HEK293T (cell line): ENCODE measurements around the gene ACTRT3.

Source experiments
- CTCF ChIA-PET: fragments of 350-600 bp; formaldehyde crosslinking; extraction: SDS; loops from one replicate; lab custom pipeline; 2021; ENCODE audit warnings: antibody characterized with exemption, inconsistent platforms; lab: Yijun Ruan, JAX
- POLR2A ChIA-PET: fragments of 350-600 bp; formaldehyde crosslinking; extraction: SDS; loops from one replicate; lab custom pipeline; 2020; ENCODE audit warnings: antibody characterized with exemption, inconsistent platforms; lab: Yijun Ruan, JAX
- DNase-seq: peaks from one replicate; pipeline ENCODE4 v3.0.0; 2012; ENCODE audit warnings: mixed read lengths; ENCODE audit errors: extremely low spot score
- ARNT ChIP-seq: fragments of 450-650 bp; IDR thresholded peaks from 2 replicates; pipeline ENCODE4 v1.6.1; 2017; ENCODE audit warnings: mild to moderate bottlenecking
- BHLHE40 ChIP-seq: fragments of 450-650 bp; IDR thresholded peaks from 2 replicates; pipeline ENCODE4 v1.6.1; 2016; ENCODE audit warnings: mild to moderate bottlenecking, moderate library complexity, borderline replicate concordance
- CTBP1 ChIP-seq: fragments of 450-650 bp; IDR thresholded peaks from 2 replicates; pipeline ENCODE4 v1.6.1; 2016; ENCODE audit warnings: borderline replicate concordance
- ELF4 ChIP-seq: fragments of 450-650 bp; IDR thresholded peaks from 2 replicates; pipeline ENCODE4 v1.6.1; 2017; ENCODE audit warnings: antibody characterized with exemption
- FOXA1 ChIP-seq: fragments of 450-650 bp; IDR thresholded peaks from 2 replicates; pipeline ENCODE4 v1.6.1; 2016; ENCODE audit warnings: mild to moderate bottlenecking
- FOXK2 ChIP-seq: fragments of 450-650 bp; IDR thresholded peaks from 2 replicates; pipeline ENCODE4 v1.6.1; 2016; ENCODE audit warnings: mild to moderate bottlenecking
- FOXM1 ChIP-seq: fragments of 450-650 bp; IDR thresholded peaks from 2 replicates; pipeline ENCODE4 v1.6.1; 2017; ENCODE audit warnings: mild to moderate bottlenecking, borderline replicate concordance
- HDGF ChIP-seq: fragments of 450-650 bp; IDR thresholded peaks from 2 replicates; pipeline ENCODE4 v1.6.1; 2017; ENCODE audit warnings: antibody characterized with exemption, borderline replicate concordance
- L3MBTL2 ChIP-seq: fragments of 450-650 bp; conservative IDR thresholded peaks from 2 replicates; pipeline ENCODE4 v1.6.1; 2016; ENCODE audit warnings: mild to moderate bottlenecking
- LEF1 ChIP-seq: fragments of 450-650 bp; IDR thresholded peaks from 2 replicates; pipeline ENCODE4 v1.6.1; 2017; ENCODE audit warnings: mild to moderate bottlenecking, borderline replicate concordance
- NFRKB ChIP-seq: fragments of 450-650 bp; IDR thresholded peaks from 2 replicates; pipeline ENCODE4 v1.6.1; 2016; ENCODE audit warnings: mild to moderate bottlenecking, moderate library complexity
- SP1 ChIP-seq: fragments of 450-650 bp; IDR thresholded peaks from 2 replicates; pipeline ENCODE4 v1.6.1; 2017
- SUZ12 ChIP-seq: fragments of 450-650 bp; IDR thresholded peaks from 2 replicates; pipeline ENCODE4 v1.6.1; 2016; ENCODE audit warnings: mild to moderate bottlenecking
- TARDBP ChIP-seq: fragments of 450-650 bp; IDR thresholded peaks from 2 replicates; pipeline ENCODE4 v1.6.1; 2016
- ZNF384 ChIP-seq: fragments of 450-650 bp; IDR thresholded peaks from 2 replicates; pipeline ENCODE4 v1.6.1; 2016
- TF ChIP-seq, protein P1 (sequence below): fragments of 450-650 bp; IDR thresholded peaks from 2 replicates; pipeline ENCODE4 v1.6.1; 2016

Gene ACTRT3

DNA sequence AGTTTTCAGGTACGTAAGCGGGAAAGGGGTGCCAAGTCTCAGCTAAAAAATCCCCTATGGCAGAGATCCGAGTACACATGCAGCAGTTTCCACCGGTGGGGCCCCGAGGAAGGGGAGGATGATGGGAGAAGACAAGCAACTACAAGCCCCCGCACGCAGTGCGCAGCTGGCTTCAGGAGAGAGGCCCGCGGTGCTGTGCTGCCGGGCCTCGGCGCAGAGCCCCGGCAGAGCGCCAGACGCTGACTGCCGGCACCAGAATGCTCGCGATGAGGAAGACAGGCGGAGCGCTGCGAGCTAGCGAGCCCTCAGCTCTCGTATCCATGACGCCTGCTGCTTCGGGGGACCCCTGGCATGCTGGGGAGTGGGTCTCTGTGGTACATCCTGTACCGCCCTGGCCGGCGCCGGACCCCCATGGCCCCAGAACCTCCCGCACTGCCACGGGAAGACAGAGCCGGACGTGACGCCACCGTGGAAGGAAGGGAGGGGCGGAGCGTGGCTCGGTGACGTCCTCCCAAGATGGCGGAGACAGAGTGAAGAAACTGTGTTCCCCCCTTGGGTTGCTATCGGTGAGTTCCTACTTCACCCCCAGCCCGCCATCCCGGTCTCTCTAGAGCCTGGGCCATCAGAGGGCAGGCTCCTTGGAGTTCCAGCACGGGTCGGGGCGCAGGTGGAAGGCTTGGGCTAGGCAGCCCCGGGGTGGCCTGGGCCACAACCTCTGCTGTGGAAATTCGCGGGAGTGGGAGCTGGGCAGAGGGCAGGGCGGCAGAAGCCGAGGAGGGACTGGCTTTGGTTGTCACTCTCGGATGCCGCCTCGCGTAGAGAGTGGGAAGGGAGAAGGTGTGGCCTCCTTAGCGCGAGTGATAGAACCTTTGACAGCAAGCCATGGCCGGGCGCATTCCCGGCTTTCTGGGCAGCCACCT is 3.8 kb upstream of the ACTRT3 start, which contains the start of gene MYNN:
TSS of gene MYNN (plus strand) at position 500 of the 920 bp plus-strand sequence. CDS start 900 bp downstream, outside the sequence.
- ChIA-PET CTCF (no interaction called here), POLR2A (interaction anchor here (0.5 to 2.1 kb wide), 5 partner anchors 9 to 238 kb away, joined by 3 to 18 read pairs (median 4); partner anchors contain the start of genes LRRC34, LRRIQ4 and TERC)
- peak; percentile 74 for DNase-seq
- TF ChIP-seq NFRKB, result peak; percentile 53; the same call in 1 of the 2 replicates
- TF ChIP-seq ELF4, result peak; percentile 49; the same call in 1 of the 2 replicates
- TF ChIP-seq, protein P1, sequence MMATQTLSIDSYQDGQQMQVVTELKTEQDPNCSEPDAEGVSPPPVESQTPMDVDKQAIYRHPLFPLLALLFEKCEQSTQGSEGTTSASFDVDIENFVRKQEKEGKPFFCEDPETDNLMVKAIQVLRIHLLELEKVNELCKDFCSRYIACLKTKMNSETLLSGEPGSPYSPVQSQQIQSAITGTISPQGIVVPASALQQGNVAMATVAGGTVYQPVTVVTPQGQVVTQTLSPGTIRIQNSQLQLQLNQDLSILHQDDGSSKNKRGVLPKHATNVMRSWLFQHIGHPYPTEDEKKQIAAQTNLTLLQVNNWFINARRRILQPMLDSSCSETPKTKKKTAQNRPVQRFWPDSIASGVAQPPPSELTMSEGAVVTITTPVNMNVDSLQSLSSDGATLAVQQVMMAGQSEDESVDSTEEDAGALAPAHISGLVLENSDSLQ, result peak; percentile 25; the same call in 1 of the 2 replicates
- TF ChIP-seq FOXM1, result no peak
- TF ChIP-seq FOXK2, result no peak
- no peak for TF ChIP-seq SUZ12
- no peak for TF ChIP-seq L3MBTL2
- TF ChIP-seq ZNF384, result no peak
- no peak for TF ChIP-seq BHLHE40
- no peak for TF ChIP-seq LEF1
- peak; percentile 68 for TF ChIP-seq TARDBP
- no peak for TF ChIP-seq CTBP1
- no peak for TF ChIP-seq HDGF
- TF ChIP-seq FOXA1, result no peak
- no peak for TF ChIP-seq SP1
- no peak for TF ChIP-seq ARNT

DNA sequence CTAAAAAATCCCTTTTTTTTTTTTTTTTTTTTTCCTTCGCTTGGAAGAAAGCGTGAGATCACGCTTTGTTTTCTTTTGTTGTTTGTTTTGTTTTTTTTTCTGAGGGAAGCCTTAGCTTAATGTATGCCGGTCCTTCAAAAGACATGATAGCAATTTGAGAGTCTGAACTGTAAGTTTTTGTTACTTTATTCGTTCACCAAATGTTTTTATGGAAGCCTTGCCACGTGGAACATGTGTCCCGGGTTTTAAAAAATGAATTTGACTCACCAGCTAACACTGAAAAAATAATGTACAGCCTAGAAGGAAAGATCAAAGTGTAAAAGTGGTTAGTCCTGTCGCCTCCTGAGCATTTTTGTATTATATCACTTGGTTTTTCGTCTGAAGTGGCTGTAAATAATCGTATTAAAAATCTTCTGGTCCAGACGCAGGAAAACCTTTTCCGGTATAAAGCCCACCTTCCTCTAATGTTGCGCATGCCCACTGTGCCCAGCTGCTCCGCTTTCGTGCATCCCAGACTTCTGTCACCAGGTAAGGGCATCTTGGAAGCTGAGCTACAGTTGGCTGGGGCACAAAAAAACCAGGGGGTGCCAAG is 3.0 kb upstream of the ACTRT3 start:
- TF ChIP-seq LEF1 (no peak), CTBP1 (no peak), NFRKB (no peak), HDGF (no peak), SP1 (no peak), ELF4 (no peak; the same call in 1 of the 2 replicates), L3MBTL2 (peak; percentile 96), SUZ12 (no peak), TARDBP (no peak), FOXK2 (no peak), FOXA1 (no peak), BHLHE40 (no peak), ARNT (no peak), FOXM1 (no peak), ZNF384 (peak; percentile 89; the same call in 1 of the 2 replicates)
- TF ChIP-seq, protein P1, result peak; percentile 33
- CTCF ChIA-PET, result no interaction called here
- POLR2A ChIA-PET, result interaction anchor here (0.7 to 2.1 kb wide), 4 partner anchors 8 to 239 kb away, joined by 3 to 18 read pairs (median 8); partner anchors contain the start of genes LRRC34, LRRIQ4 and TERC
- peak; percentile 50 for DNase-seq

DNA sequence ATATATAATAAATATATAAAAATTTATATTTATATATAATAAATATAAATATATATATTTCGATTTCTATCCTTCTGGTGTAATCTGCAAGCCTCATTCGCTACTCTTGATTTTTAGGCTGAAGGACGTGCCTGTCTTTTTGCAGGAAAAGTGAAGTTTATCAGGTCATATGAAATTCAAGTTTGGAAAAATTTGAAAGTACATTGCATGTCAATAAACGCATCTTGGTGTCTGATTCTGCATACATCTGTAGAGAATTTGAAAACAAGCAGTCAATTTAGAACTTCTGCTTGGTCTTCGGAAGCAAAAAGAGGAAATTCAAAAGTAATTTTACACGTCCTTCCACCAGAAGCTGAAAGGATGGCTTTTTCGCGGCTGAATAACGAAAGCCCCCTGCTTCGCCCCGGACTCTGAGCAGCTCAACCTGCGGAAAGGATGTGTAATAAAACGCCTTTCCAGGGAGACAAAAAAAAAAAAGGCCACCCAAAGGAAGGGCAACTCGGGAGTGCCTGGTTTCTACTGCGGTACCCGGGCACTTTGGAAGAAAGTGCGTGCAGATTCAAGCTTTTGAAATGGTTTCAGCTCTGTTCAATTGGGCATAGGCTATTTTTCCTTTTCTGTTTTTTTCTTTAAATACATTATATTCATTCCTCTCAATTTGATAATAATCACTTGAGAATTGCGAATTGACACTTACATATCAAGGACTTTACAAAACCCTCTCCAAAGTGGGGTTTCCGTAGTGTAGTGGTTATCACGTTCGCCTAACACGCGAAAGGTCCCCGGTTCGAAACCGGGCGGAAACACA is 2.3 kb upstream of the ACTRT3 start:
- ChIA-PET CTCF (interaction anchor here (0.6 kb wide), 1 partner anchor 761 kb away, joined by 3 read pairs; no protein-coding TSS in a partner anchor), POLR2A (interaction anchor here (2.0 to 2.1 kb wide), 2 partner anchors 8 to 40 kb away, joined by 12 to 18 read pairs; partner anchors contain the start of genes LRRC34, LRRIQ4 and TERC)
- peak; percentile 97 for TF ChIP-seq ZNF384
- TF ChIP-seq FOXK2, result no peak
- peak; percentile 45 for DNase-seq

DNA sequence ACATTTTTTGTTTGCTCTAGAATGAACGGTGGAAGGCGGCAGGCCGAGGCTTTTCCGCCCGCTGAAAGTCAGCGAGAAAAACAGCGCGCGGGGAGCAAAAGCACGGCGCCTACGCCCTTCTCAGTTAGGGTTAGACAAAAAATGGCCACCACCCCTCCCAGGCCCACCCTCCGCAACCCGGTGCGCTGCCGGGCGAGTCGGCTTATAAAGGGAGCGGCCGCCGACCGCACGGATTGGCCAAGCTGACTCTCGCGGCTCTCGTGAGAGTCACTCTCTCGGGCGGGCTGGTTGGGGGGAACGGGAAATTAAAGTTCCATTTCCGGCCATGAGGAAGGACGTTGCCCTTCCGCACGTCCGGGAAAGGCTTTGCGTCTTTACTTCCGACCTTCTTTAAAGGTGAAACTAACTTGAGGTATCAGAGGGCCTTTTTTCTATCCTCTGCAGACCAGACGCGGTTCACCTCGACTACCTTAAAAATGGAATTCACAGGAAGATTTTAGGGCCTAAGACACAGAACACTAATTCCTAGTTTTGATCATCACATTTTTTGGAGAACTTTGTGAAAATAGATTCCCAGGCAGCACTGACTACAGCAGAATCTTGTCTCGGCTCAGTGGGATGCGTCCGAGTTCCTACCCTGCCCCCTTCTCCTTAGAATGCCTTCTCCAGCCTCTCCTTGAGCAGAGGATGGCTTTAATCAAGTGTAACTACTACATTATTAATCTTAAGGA is 4.3 kb downstream of the ACTRT3 start, which contains the start of gene TERC:
TSS of gene TERC (minus strand) at position 179 of the 731 bp plus-strand sequence.
- TF ChIP-seq L3MBTL2 (peak; percentile 82), FOXM1 (0 out of 2 replicates have a peak, but pooled peaks have one; percentile 18), ELF4 (peak; percentile 80), BHLHE40 (no peak)
- TF ChIP-seq, protein P1, result 0 out of 2 replicates have a peak, but pooled peaks have one; percentile 6
- ChIA-PET POLR2A (interaction anchor here (1.2 to 2.7 kb wide), 2 partner anchors 8 to 202 kb away, joined by 7 to 18 read pairs; partner anchors contain the start of gene MYNN), CTCF (no interaction called here)
- peak; percentile 84 for DNase-seq
